Stomach (tissue), 4 donors: Measurements from ENCODE around the gene CLEC7A.

ENCODE experiments used
- EP300 ChIP-seq: sonication (generic); formaldehyde crosslinking; IDR thresholded peaks from one replicate; pipeline ENCODE4 v1.6.1; 2017; ENCODE audit warnings: antibody characterized with exemption
- TF ChIP-seq, protein P1 (sequence below), 7 experiments: fragments of 450-650 bp in 4 of 7; fragments of 200-600 bp in 3 of 7; sonication (generic) in 3 of 7; IDR thresholded peaks; one replicate each; pipeline ENCODE4 v1.5.1; 2016 to 2019; ENCODE audit warnings: antibody characterized with exemption in 7 of 7, control low read depth in 2 of 7, mild to moderate bottlenecking in 1 of 7

DNA sequence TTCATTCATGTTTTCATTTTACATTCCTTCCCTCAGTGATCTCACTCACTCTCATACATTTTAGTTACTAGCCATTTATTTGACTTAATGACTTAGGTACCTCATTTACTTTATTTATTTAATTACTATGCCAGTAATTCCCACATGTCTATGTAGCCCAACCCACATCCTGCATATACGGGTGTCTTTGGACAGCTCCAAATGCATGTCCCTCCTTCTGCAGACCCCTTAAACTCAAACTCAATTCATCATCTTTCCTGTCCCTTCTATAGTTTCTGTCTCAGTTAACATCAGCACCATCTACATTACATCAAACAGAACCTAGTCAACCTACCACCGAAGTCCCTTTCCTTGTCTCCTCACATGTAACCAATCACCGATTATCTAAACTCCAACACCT is 34.0 kb downstream of the CLEC7A start:
- TF ChIP-seq EP300 = no peak
- TF ChIP-seq, protein P1, sequence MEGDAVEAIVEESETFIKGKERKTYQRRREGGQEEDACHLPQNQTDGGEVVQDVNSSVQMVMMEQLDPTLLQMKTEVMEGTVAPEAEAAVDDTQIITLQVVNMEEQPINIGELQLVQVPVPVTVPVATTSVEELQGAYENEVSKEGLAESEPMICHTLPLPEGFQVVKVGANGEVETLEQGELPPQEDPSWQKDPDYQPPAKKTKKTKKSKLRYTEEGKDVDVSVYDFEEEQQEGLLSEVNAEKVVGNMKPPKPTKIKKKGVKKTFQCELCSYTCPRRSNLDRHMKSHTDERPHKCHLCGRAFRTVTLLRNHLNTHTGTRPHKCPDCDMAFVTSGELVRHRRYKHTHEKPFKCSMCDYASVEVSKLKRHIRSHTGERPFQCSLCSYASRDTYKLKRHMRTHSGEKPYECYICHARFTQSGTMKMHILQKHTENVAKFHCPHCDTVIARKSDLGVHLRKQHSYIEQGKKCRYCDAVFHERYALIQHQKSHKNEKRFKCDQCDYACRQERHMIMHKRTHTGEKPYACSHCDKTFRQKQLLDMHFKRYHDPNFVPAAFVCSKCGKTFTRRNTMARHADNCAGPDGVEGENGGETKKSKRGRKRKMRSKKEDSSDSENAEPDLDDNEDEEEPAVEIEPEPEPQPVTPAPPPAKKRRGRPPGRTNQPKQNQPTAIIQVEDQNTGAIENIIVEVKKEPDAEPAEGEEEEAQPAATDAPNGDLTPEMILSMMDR (IDR thresholded peaks at IDR 0.05) = no peak
